Lower leg skin (tissue), 4 donors: ENCODE results near the gene CD55. TPM values are rescaled to one million over a fixed set of nuclear protein-coding genes. Genes with fewer than 3 reads are reported as not detected.
"Not testable (repeated sequence)": the region's sequence is repeated elsewhere in the genome, so short reads cannot be mapped to it uniquely, and the experiment has no call there.

Experiments
- DNase-seq, 2 donors: peaks; one replicate each; pipeline ENCODE4 v3.0.0-alpha.2; 2019; ENCODE audit warnings: low spot score in 2 of 2
- H3K4me3 ChIP-seq: fragments of 200-600 bp; sonication (generic); 2 replicates; pipeline ENCODE4 v1.5.1; 2017; ENCODE audit warnings: mild to moderate bottlenecking, low read depth; ENCODE audit not compliant: poor library complexity, severe bottlenecking
- CTCF ChIP-seq, 3 donors: fragments of 450-650 bp; IDR thresholded peaks; one replicate each; pipeline ENCODE4 v1.5.1; 2016; ENCODE audit warnings: antibody characterized with exemption in 3 of 3, mild to moderate bottlenecking in 3 of 3, moderate library complexity in 2 of 3
- POLR2A ChIP-seq, 2 donors: fragments of 450-650 bp; IDR thresholded peaks; one replicate each; pipeline ENCODE4 v1.6.1; 2016 to 2017; ENCODE audit warnings: antibody characterized with exemption in 2 of 2, mild to moderate bottlenecking in 1 of 2, moderate library complexity in 1 of 2
- whole genome bisulfite sequencing, 2 donors: methylation state at CpG; one replicate each; pipeline ENCODE4 v1.1.5; 2018; 5-methylcytosine and 5-hydroxymethylcytosine counted together
- intact Hi-C: fragments of 100-400 bp; cut with DNase I; formaldehyde crosslinking; loops from one replicate; pipeline ENCODE4 v1.15.0; 2023; ENCODE audit warnings: low total_unique reads
- total RNA-seq, 4 donors: library from RNA; depleted of rRNA; stranded (reverse); fragments of >200 nt; gene quantifications; one replicate each; pipeline ENCODE4 v1.1.0, GENCODE V29; 2016

The CD55 gene
- total RNA-seq, 4 donors from 2014 or later = 153 to 260 (median 238) TPM

GRCh38 chr1:207318072-207318619 lies 3.3 kb upstream of the CD55 start:
- intact Hi-C loops = no loop called here
- no peak for DNase-seq
- H3K4me3 ChIP-seq = no peak overlapping the region
- 68 to 80% methylated on average over 3 of the region's 3 CpGs for WGBS, 2 donors
- TF ChIP-seq CTCF (IDR thresholded peaks at IDR 0.05) (no peak), POLR2A (IDR thresholded peaks at IDR 0.05) (no peak)

GRCh38 chr1:207319199-207319598 lies 2.3 kb upstream of the CD55 start:
- intact Hi-C loops = no loop called here
- no peak for DNase-seq
- H3K4me3 ChIP-seq = no peak overlapping the region
- no peak for TF ChIP-seq CTCF (IDR thresholded peaks at IDR 0.05)
- TF ChIP-seq POLR2A (IDR thresholded peaks at IDR 0.05) = no peak

GRCh38 chr1:207320105-207320504 lies 1.4 kb upstream of the CD55 start:
- DNase-seq, intact Hi-C loops, H3K4me3 ChIP-seq: not testable (repeated sequence)
- whole genome bisulfite sequencing, 2 donors = 45 to 65% methylated on average over 1 of the region's 1 CpG

- WGBS, 2 donors = 1% methylated on average over 31 to 37 of the region's 37 CpGs
- no peak for TF ChIP-seq CTCF (IDR thresholded peaks at IDR 0.05)
- no peak for TF ChIP-seq POLR2A (IDR thresholded peaks at IDR 0.05)
- intact Hi-C loops = no loop called here
- peak overlapping the region; percentile 87 for H3K4me3 ChIP-seq
- peak in 1 of 2 donors; percentile 86 for DNase-seq
Observed at GRCh38 chr1:207321790-207322645, 540 bp downstream of the CD55 start.

- intact Hi-C loops = no loop called here
- WGBS, 2 donors = 73 to 74% methylated on average over 5 of the region's 5 CpGs
- no peak for TF ChIP-seq POLR2A (IDR thresholded peaks at IDR 0.05)
- no peak for TF ChIP-seq CTCF (IDR thresholded peaks at IDR 0.05)
- DNase-seq = no peak
- H3K4me3 ChIP-seq = no peak overlapping the region
Observed at GRCh38 chr1:207323425-207324225, 2.1 kb downstream of the CD55 start.

GRCh38 chr1:207328004-207328403 lies 6.5 kb downstream of the CD55 start:
- intact Hi-C loops = no loop called here

More at GRCh38 chr1:207328004-207328403, 6.5 kb downstream of the CD55 start:
- TF ChIP-seq POLR2A (IDR thresholded peaks at IDR 0.05) (no peak), CTCF (IDR thresholded peaks at IDR 0.05) (no peak)
- no peak overlapping the region for H3K4me3 ChIP-seq
- no peak for DNase-seq
